CD4-positive, alpha-beta T cell (primary cell): ENCODE results near the gene KIF17. TPM values are rescaled to one million over a fixed set of nuclear protein-coding genes. Genes with fewer than 3 reads are reported as not detected.
A peak's percentile ranks its signal among the peaks of the same experiment; 100 is the strongest.

Source experiments
- ATAC-seq: fragments of 200-7000 bp; cut with Tn5 transposase; one replicate; pipeline ENCODE4 v1.10.0; 2022; ENCODE audit warnings: mild to moderate bottlenecking; ENCODE audit not compliant: poor library complexity
- CTCF ChIA-PET: fragments of 350-600 bp; sonication (Branson Sonifier 250); formaldehyde crosslinking; loops from one replicate; lab custom pipeline; 2021; ENCODE audit warnings: antibody characterized with exemption, inconsistent platforms; lab: Charles Lee
- POLR2A ChIA-PET: fragments of 350-600 bp; sonication (Branson Sonifier 250); formaldehyde crosslinking; loops from one replicate; lab custom pipeline; 2021; ENCODE audit warnings: antibody characterized with exemption, inconsistent platforms; lab: Charles Lee
- DNase-seq, 14 experiments: peaks; one replicate each; pipeline ENCODE4 v3.0.0-alpha.2; 2013 to 2020; ENCODE audit warnings: mixed read lengths in 2 of 14
- H3K27ac ChIP-seq, 2 donors: one replicate each; pipeline versions ENCODE4 v1.5.1 to v1.7.0; 2013; ENCODE audit warnings: low read length in 2 of 2, low read depth in 1 of 2, mild to moderate bottlenecking in 1 of 2
- H3K27me3 ChIP-seq, 2 experiments: 1 replicate in 1 of 2; 2 replicates in 1 of 2; pipeline versions ENCODE4 v1.6.1 to v1.7.0; 2013; ENCODE audit warnings: low read length in 2 of 2, control low read depth in 1 of 2, mild to moderate bottlenecking in 1 of 2, moderate library complexity in 1 of 2; ENCODE audit not compliant: insufficient read depth in 2 of 2, control insufficient read depth in 1 of 2
- H3K36me3 ChIP-seq: one replicate; pipeline ENCODE4 v1.6.1; 2013; ENCODE audit warnings: low read length, control low read depth; ENCODE audit not compliant: insufficient read depth
- H3K4me1 ChIP-seq: one replicate; pipeline ENCODE4 v1.6.1; 2013; ENCODE audit warnings: low read length, control low read depth; ENCODE audit not compliant: insufficient read depth
- H3K4me3 ChIP-seq: one replicate; pipeline ENCODE4 v1.5.1; 2013; ENCODE audit warnings: mild to moderate bottlenecking, low read length, moderate library complexity
- H3K9me3 ChIP-seq, 2 experiments: 1 replicate in 1 of 2; 2 replicates in 1 of 2; pipeline versions ENCODE4 v1.6.1 to v1.7.0; 2013; ENCODE audit warnings: low read length in 2 of 2, mild to moderate bottlenecking in 2 of 2, control low read depth in 1 of 2, moderate library complexity in 1 of 2; ENCODE audit not compliant: control insufficient read depth in 1 of 2, insufficient read depth in 1 of 2
- H3K27ac Mint-ChIP-seq: one replicate; pipeline ENCODE4 v1.8.0; 2020; ENCODE audit warnings: mixed read lengths
- H3K27me3 Mint-ChIP-seq: one replicate; pipeline ENCODE4 v1.8.0; 2021; ENCODE audit warnings: mixed read lengths
- H3K36me3 Mint-ChIP-seq: one replicate; pipeline ENCODE4 v1.8.0; 2021; ENCODE audit warnings: low read depth, mixed read lengths
- H3K4me1 Mint-ChIP-seq: one replicate; pipeline ENCODE4 v1.8.0; 2021; ENCODE audit warnings: low read depth, mixed read lengths
- H3K4me3 Mint-ChIP-seq: one replicate; pipeline ENCODE4 v1.8.0; 2020; ENCODE audit warnings: mild to moderate bottlenecking, mixed read lengths
- H3K9me3 Mint-ChIP-seq: one replicate; pipeline ENCODE4 v1.8.0; 2020; ENCODE audit warnings: mixed read lengths
- intact Hi-C, 2 experiments: fragments of 100-400 bp; cut with DNase I in 1 of 2; cut with micrococcal nuclease in 1 of 2; formaldehyde crosslinking; loops; one replicate each; pipeline versions ENCODE4 v1.15.1 to v1.9.0; 2023 to 2025; cut with DNase I, micrococcal nuclease
- total RNA-seq, 174 experiments: library from RNA in 2 of 174; stranded (reverse) in 2 of 174; gene quantifications; one replicate each; pipeline ENCODE4 v1.2.3 and lab custom pipeline; 2021 to 2026
- TF ChIP-seq, protein P1 (sequence below): fragments of 200-600 bp; IDR thresholded peaks from one replicate; pipeline ENCODE4 v1.8.0; 2022; ENCODE audit warnings: antibody characterized with exemption, mild to moderate bottlenecking

The KIF17 gene
- total RNA-seq, 2 experiments from 2014 or later, result not detected

DNA sequence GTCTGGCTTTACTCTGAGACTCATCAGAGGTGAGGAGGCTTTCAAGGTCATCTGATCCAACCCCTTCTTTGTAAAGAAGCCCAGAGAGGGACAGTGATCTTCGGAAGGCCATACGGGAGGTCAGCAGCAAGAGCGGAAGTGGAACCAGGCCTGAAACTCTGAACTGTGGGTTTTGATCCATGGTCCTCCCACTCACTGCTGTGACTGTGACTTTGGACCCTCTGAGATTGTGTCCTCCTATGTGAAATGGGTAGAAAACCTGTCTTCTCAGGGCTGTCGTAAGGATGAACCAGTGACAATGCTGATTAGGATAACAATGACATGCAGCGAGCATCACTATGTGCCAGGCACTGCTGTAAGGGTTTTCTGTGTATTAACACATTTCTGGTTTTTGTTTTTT, 46.9 kb downstream of the KIF17 start:
- Histone ChIP-seq H3K27ac (no peak overlapping the region), H3K36me3 (no peaks in the 10 kb centered on the region), H3K27me3 (no peaks in the 10 kb centered on the region), H3K4me1 (no peaks in the 10 kb centered on the region), H3K9me3 (no peaks in the 10 kb centered on the region), H3K4me3 (no peak overlapping the region)
- Mint-ChIP-seq H3K27ac (no peak overlapping the region), H3K27me3 (peaks cover 11% of the 10 kb centered on the region), H3K4me1 (no peaks in the 10 kb centered on the region), H3K9me3 (no peaks in the 10 kb centered on the region), H3K36me3 (no peaks in the 10 kb centered on the region), H3K4me3 (no peak overlapping the region)
- TF ChIP-seq, protein P1, sequence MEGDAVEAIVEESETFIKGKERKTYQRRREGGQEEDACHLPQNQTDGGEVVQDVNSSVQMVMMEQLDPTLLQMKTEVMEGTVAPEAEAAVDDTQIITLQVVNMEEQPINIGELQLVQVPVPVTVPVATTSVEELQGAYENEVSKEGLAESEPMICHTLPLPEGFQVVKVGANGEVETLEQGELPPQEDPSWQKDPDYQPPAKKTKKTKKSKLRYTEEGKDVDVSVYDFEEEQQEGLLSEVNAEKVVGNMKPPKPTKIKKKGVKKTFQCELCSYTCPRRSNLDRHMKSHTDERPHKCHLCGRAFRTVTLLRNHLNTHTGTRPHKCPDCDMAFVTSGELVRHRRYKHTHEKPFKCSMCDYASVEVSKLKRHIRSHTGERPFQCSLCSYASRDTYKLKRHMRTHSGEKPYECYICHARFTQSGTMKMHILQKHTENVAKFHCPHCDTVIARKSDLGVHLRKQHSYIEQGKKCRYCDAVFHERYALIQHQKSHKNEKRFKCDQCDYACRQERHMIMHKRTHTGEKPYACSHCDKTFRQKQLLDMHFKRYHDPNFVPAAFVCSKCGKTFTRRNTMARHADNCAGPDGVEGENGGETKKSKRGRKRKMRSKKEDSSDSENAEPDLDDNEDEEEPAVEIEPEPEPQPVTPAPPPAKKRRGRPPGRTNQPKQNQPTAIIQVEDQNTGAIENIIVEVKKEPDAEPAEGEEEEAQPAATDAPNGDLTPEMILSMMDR, result no peak
- no peak for ATAC-seq
- intact Hi-C loops, result no loop called here
- ChIA-PET POLR2A (no interaction called here), CTCF (no interaction called here)
- no peak for DNase-seq

GRCh38 chr1:20668581-20668980, 49.2 kb downstream of the KIF17 start:
- Mint-ChIP-seq H3K9me3 (no peaks in the 10 kb centered on the region), H3K4me3 (no peak overlapping the region), H3K36me3 (no peaks in the 10 kb centered on the region), H3K4me1 (no peaks in the 10 kb centered on the region), H3K27ac (no peak overlapping the region), H3K27me3 (peaks cover 7% of the 10 kb centered on the region)
- Histone ChIP-seq H3K4me3 (no peak overlapping the region), H3K27ac (no peak overlapping the region), H3K4me1 (no peaks in the 10 kb centered on the region), H3K9me3 (no peaks in the 10 kb centered on the region), H3K27me3 (no peaks in the 10 kb centered on the region), H3K36me3 (no peaks in the 10 kb centered on the region)
- TF ChIP-seq, protein P1, result no peak
- DNase-seq (no peak), ATAC-seq (no peak)
- intact Hi-C loops, result no loop called here
- POLR2A ChIA-PET, result no interaction called here
- CTCF ChIA-PET, result no interaction called here

DNA sequence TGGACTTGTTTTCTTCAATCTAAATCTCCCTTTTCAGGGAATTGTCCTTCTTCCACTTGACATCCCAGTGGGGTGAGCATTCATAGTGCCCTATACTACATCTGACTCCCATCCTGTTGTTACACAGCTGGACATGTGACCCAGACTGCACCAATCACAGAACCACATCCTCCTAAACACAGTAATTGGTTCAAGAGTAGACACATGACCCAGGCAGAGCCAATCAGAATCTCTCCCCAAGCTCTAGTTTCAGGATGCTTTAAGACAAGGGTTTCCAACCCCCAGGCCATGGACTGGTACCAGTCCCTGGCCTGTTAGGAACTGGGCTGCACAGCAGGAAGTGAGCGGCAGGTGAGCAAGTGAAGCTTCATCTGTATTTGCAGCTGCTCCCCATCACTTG, 51.0 kb downstream of the KIF17 start:
- H3K36me3 Mint-ChIP-seq, result no peaks in the 10 kb centered on the region
- TF ChIP-seq, protein P1, result no peak

More for the DNA sequence above, 51.0 kb downstream of the KIF17 start:
- no peak overlapping the region for H3K27ac ChIP-seq
- DNase-seq (peak in 1 of 14 experiments; percentile 18), ATAC-seq (peak; percentile 55)
- no peak overlapping the region for H3K4me3 ChIP-seq
- H3K27ac Mint-ChIP-seq, result no peak overlapping the region
- H3K9me3 ChIP-seq, result no peaks in the 10 kb centered on the region
- intact Hi-C loops, result no loop called here
- POLR2A ChIA-PET, result interaction anchor here (1.0 kb wide), 1 partner anchor 33 kb away, joined by 3 read pairs; no protein-coding TSS in a partner anchor
- no peaks in the 10 kb centered on the region for H3K27me3 Mint-ChIP-seq
- no peaks in the 10 kb centered on the region for H3K27me3 ChIP-seq
- no peaks in the 10 kb centered on the region for H3K9me3 Mint-ChIP-seq
- CTCF ChIA-PET, result interaction anchor here (1.9 kb wide), 1 partner anchor 30 kb away, joined by 5 read pairs; no protein-coding TSS in a partner anchor
- H3K36me3 ChIP-seq, result no peaks in the 10 kb centered on the region
- peaks cover 9% of the 10 kb centered on the region for H3K4me1 ChIP-seq
- H3K4me1 Mint-ChIP-seq, result peaks cover 10% of the 10 kb centered on the region
- peak overlapping the region; percentile 27 for H3K4me3 Mint-ChIP-seq
